Heart left ventricle (tissue), 13 donors: ENCODE results near the gene MCM8.

ENCODE experiments used
- CTCF ChIP-seq, 12 donors: fragments of 200-600 bp; sonication (generic) in 4 of 12; IDR thresholded peaks; one replicate each; pipeline versions ENCODE4 v1.5.0 to v1.8.0; 2018 to 2022; ENCODE audit warnings: antibody characterized with exemption in 12 of 12, mild to moderate bottlenecking in 5 of 12
- POLR2A ChIP-seq, 2 donors: fragments of 450-650 bp; IDR thresholded peaks; one replicate each; pipeline ENCODE4 v1.6.1; 2017; ENCODE audit warnings: antibody characterized with exemption in 2 of 2, mild to moderate bottlenecking in 2 of 2, moderate library complexity in 2 of 2
- donor health status: ischemic (EF 13 %, LVEDD 7.1; RV severe dilation, severe dysfunction).
- donor health status: DM: no; HTN: yes; CAD: no.
- donor health status: DM: no; HTN: no; CAD: no.
- donor health status: ischemic (EF 25% LVEDD 6.9; RV normal size, moderate dysfunction).
- donor health status: ischemic (EF 25% LVEDD 5.7; RV mildly dilated, moderate dysfunction).
- donor health status: ischemic (EF 35%, LVEDD 5.7; RV mildly dilated, moderate dysfunction).
- donor health status: nonischemic (EF 11% LVEDD 7.7; RV severe dilation, severe dysfunction).
- donor health status: DM: yes; HTN: yes; CAD: no.
- donor health status: PGD.
- donor health status: ischemic (EF 29% LVEDD 5.4; RV normal size, mild dysfunction).
- donor health status: nonischemic (EF 23%, LVEDD 6.1; RV moderate dilation, normal function).

DNA sequence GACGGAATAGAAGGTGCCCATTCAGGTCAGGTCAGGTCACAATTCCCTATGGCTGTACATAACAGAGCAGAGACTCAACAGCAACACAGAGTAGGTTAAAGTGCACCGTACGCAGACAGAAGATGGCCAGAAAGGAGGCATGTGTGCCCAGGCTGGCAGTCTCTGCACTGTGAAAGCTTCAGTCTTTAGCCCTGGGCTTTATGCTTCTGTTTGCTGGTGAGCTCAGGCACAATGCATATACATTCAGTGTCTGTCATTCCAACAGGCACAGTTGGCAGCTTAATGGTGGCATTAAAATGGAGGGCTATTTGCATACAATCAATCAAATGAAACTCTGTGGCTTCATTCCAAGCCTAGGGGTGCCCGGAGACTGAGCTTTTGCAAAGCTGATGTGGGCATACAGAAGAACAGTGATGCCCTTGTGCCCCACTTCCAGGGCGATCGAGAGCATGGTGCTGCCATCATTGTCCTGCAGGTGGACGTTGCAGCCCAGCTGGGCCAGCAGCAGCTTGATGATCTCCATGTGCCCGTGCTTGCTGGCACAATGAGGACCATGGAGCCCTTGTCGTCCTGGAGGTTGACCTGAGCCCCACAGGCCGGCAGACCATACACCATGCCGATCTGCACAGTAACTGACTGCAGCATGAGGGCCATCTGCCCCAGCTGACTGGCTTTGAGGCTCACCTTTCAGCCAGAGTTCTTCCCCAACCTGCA, 22.5 kb upstream of the MCM8 start:
- TF ChIP-seq POLR2A (IDR thresholded peaks at IDR 0.05) (no peak), CTCF (IDR thresholded peaks at IDR 0.05) (no peak)
